ENCODE results near the gene COL4A3.

- TF ChIP-seq PAX5 (IDR thresholded peaks at IDR 0.05; ENCODE audit: insufficient read depth, low read length, severe bottlenecking) (no peak), POLR2A (IDR thresholded peaks at IDR 0.05; ENCODE audit: low read depth, low read length) (no peak)
Observed at GRCh38 chr2:227179988-227180685, 15.7 kb downstream of the COL4A3 start.

All from GM12891 (cell line).